IMR-90 (cell line): ENCODE data around the gene OSTM1.

ENCODE experiments used
- BHLHE40 ChIP-seq: fragments of 150-350 bp; IDR thresholded peaks from 2 replicates; pipeline ENCODE4 v1.6.1; 2016; ENCODE audit warnings: mild to moderate bottlenecking, low read depth, low read length
- CEBPB ChIP-seq: IDR thresholded peaks from 2 replicates; pipeline ENCODE4 v1.6.1; 2012; ENCODE audit warnings: low read depth, low read length, improper control_type of control experiment
- CHD1 ChIP-seq: IDR thresholded peaks from 2 replicates; pipeline ENCODE4 v1.6.1; 2012; ENCODE audit warnings: low read depth, low read length, improper control_type of control experiment
- MXI1 ChIP-seq: IDR thresholded peaks from 2 replicates; pipeline ENCODE4 v1.6.1; 2012; ENCODE audit warnings: low read depth, mild to moderate bottlenecking, low read length, moderate library complexity, borderline replicate concordance
- POLR2A ChIP-seq: IDR thresholded peaks from 2 replicates; pipeline ENCODE4 v1.6.1; 2012; ENCODE audit warnings: mild to moderate bottlenecking, low read depth, low read length
- RAD21 ChIP-seq: IDR thresholded peaks from 2 replicates; pipeline ENCODE4 v1.6.1; 2012; ENCODE audit warnings: low read length, improper control_type of control experiment
- RCOR1 ChIP-seq: IDR thresholded peaks from 2 replicates; pipeline ENCODE4 v1.6.1; 2012; ENCODE audit warnings: mild to moderate bottlenecking, low read length, improper control_type of control experiment; ENCODE audit not compliant: insufficient replicate concordance
- RFX5 ChIP-seq: IDR thresholded peaks from 2 replicates; pipeline ENCODE4 v1.8.0; 2012; ENCODE audit warnings: low read depth, mild to moderate bottlenecking, low read length, moderate library complexity
- SMC3 ChIP-seq: fragments of 150-350 bp; IDR thresholded peaks from 2 replicates; pipeline ENCODE4 v1.6.1; 2016; ENCODE audit warnings: low read depth, mild to moderate bottlenecking, antibody characterized with exemption, low read length, moderate library complexity
- TF ChIP-seq, protein P1 (sequence below): conservative IDR thresholded peaks from 2 replicates; pipeline ENCODE4 v1.5.1; 2012; ENCODE audit warnings: mild to moderate bottlenecking, low read depth, low read length, improper control_type of control experiment
- TF ChIP-seq, protein P2 (sequence below): fragments of 150-350 bp; IDR thresholded peaks from 2 replicates; pipeline ENCODE4 v1.6.1; 2016; ENCODE audit warnings: low read depth, mild to moderate bottlenecking, low read length, moderate library complexity, borderline replicate concordance
- TF ChIP-seq, protein P3 (sequence below): fragments of 150-350 bp; IDR thresholded peaks from 2 replicates; pipeline ENCODE4 v1.6.1; 2017; ENCODE audit warnings: mild to moderate bottlenecking, antibody characterized with exemption, low read length, low read depth

DNA sequence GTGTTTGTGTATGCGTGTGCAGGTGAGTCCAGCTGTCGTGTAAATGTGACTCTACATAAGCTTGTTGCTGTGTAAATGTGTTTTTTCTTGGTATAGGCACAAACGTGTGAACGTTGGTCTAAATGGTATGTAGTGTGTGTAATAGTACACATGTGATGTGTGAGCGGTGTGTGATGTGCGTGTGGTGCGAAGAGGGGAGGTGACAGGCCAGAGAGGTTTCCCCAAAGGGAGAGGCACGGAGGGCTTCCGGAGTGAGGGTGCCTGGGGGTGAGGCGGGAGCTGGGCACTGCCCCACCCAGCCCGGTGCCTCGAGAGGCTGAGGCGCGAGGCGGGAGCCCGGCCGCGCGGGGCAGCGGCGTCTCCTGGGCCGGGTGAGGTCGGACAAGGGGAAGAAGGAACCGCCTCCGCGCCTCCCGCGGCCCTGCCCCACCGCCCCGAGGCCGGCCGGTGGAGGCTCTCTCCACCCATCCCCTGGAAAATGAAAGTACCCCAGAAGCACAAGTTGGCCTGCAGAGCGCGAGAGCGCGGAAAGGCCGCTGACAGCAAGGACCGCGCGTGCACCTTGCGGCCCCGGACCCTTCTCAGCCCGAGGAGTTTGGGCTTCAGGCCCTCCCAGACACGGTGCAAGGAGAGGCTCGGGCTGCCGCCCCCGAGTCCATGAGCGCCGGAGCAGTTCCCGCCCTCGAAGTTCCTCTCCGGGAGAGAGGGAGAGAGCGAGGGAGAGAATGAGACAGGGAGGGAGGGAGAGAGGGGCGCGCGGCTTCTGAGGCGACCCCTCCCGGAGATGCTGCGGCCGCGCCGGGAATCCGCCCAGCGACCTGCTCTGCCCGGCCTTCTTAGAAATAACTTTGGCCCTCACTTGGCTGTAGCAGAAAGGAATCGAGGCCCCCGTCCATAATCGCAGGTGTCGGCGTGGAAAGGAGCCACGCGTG is 43.2 kb upstream of the OSTM1 start:
- TF ChIP-seq, protein P1, sequence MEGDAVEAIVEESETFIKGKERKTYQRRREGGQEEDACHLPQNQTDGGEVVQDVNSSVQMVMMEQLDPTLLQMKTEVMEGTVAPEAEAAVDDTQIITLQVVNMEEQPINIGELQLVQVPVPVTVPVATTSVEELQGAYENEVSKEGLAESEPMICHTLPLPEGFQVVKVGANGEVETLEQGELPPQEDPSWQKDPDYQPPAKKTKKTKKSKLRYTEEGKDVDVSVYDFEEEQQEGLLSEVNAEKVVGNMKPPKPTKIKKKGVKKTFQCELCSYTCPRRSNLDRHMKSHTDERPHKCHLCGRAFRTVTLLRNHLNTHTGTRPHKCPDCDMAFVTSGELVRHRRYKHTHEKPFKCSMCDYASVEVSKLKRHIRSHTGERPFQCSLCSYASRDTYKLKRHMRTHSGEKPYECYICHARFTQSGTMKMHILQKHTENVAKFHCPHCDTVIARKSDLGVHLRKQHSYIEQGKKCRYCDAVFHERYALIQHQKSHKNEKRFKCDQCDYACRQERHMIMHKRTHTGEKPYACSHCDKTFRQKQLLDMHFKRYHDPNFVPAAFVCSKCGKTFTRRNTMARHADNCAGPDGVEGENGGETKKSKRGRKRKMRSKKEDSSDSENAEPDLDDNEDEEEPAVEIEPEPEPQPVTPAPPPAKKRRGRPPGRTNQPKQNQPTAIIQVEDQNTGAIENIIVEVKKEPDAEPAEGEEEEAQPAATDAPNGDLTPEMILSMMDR, result no peak
- no peak for TF ChIP-seq RCOR1
- no peak for TF ChIP-seq SMC3
- no peak for TF ChIP-seq RFX5
- no peak for TF ChIP-seq POLR2A
- TF ChIP-seq, protein P2, sequence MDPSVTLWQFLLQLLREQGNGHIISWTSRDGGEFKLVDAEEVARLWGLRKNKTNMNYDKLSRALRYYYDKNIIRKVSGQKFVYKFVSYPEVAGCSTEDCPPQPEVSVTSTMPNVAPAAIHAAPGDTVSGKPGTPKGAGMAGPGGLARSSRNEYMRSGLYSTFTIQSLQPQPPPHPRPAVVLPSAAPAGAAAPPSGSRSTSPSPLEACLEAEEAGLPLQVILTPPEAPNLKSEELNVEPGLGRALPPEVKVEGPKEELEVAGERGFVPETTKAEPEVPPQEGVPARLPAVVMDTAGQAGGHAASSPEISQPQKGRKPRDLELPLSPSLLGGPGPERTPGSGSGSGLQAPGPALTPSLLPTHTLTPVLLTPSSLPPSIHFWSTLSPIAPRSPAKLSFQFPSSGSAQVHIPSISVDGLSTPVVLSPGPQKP, result no peak
- TF ChIP-seq, protein P3, sequence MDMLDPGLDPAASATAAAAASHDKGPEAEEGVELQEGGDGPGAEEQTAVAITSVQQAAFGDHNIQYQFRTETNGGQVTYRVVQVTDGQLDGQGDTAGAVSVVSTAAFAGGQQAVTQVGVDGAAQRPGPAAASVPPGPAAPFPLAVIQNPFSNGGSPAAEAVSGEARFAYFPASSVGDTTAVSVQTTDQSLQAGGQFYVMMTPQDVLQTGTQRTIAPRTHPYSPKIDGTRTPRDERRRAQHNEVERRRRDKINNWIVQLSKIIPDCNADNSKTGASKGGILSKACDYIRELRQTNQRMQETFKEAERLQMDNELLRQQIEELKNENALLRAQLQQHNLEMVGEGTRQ, result no peak
- TF ChIP-seq CEBPB, result no peak
- TF ChIP-seq MXI1, result no peak
- TF ChIP-seq BHLHE40, result no peak
- TF ChIP-seq CHD1, result no peak
- TF ChIP-seq RAD21, result no peak
